ENCODE data around the gene CD1E.
"Not testable (repeated sequence)": the region's sequence is repeated elsewhere in the genome, so short reads cannot be mapped to it uniquely, and the experiment has no call there.

The CD1E gene

DNA sequence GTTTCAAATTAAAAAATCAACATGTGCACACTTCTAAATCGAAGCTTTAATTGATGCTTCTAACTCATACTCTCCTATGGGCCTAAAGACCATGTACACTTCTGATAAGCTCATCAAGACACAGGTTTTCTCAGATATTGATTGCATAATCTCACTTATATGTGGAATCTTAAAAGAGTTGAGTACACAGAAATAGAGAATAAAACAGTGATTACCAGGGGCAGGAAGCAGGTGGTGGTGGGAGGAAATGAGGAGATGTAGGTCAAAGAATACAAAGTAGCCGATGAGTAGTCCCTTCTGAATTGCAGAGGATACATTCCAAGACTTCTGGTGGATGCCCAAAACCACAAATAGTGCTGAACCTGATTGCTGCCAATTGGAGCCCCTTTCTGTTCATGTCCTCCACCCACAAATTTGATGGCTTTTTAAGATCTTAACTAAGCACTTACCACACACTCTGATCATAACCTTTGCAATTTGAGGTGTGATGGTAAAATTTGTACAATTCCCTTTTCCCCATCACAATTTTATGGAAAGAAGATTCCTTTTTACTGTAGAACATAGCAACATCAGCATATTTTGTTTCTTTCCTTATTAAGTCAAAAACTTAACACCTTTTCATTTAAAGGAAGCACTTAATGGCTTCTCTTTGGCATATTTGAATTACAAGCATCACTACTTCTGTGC, 19.0 kb upstream of the CD1E start:
- TF ChIP-seq, protein P1, sequence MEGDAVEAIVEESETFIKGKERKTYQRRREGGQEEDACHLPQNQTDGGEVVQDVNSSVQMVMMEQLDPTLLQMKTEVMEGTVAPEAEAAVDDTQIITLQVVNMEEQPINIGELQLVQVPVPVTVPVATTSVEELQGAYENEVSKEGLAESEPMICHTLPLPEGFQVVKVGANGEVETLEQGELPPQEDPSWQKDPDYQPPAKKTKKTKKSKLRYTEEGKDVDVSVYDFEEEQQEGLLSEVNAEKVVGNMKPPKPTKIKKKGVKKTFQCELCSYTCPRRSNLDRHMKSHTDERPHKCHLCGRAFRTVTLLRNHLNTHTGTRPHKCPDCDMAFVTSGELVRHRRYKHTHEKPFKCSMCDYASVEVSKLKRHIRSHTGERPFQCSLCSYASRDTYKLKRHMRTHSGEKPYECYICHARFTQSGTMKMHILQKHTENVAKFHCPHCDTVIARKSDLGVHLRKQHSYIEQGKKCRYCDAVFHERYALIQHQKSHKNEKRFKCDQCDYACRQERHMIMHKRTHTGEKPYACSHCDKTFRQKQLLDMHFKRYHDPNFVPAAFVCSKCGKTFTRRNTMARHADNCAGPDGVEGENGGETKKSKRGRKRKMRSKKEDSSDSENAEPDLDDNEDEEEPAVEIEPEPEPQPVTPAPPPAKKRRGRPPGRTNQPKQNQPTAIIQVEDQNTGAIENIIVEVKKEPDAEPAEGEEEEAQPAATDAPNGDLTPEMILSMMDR (conservative IDR thresholded peaks at IDR 0.05; ENCODE audit: low read depth, low read length): no peak
- DNase-seq (ENCODE audit: low read depth): no peak
- H3K4me3 ChIP-seq (ENCODE audit: low read depth, low read length): no peak overlapping the region

DNA sequence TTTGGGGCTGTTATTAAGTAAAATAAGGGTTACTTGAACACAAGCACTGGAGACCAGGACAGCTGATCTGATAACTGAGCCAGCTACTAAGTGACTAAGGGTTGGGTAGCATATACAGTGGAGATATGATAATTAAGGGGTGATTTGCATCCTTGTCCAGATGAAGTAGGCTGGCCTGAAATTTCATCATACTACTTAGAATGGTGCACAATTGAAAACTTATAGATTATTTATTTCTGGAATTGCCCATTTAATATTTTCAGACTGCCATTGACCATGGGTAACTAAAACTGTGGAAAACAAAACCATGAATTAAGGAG, 18.5 kb upstream of the CD1E start:
- TF ChIP-seq, protein P1 (conservative IDR thresholded peaks at IDR 0.05; ENCODE audit: low read depth, low read length): no peak
- DNase-seq (ENCODE audit: low read depth): no peak
- no peak overlapping the region for H3K4me3 ChIP-seq (ENCODE audit: low read depth, low read length)

DNA sequence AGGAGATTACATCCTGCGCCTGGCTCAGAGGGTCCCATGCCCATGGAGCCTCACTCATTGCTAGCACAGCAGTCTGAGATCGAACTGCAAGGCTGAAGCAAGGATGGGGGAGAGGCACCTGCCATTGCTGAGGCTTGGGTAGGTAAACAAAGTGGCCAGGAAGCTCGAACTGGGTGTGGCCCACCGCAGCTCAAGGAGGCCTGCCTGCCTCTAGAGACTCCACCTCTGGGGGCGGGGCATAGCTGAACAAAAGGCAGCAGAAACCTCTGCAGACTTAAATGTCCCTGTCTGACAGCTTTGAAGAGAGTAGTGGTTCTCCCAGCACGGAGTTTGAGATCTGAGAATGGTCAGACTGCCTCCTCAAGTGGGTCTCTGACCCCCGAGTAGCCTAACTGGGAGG, 17.3 kb upstream of the CD1E start:
- not testable (repeated sequence) for H3K4me3 ChIP-seq (ENCODE audit: low read depth, low read length); DNase-seq (ENCODE audit: low read depth)

DNA sequence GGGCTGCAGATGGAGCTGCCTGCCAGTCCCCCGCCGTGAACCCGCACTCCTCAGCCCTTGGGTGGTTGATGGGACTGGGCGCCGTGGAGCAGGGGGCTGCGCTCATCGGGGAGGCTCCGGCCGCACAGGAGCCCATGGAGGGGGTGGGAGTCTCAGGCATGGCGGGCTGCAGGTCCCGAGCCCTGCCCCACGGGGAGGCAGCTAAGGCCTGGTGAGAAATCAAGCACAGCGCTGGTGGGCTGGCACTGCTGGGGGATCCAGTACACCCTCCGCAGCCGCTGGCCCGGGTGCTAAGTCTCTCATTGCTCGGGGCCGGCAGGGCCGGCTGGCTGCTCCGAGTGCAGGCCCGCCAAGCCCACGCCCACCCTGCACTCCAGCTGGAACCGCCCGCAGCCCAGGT, 4.7 kb upstream of the CD1E start:
- DNase-seq (ENCODE audit: low read depth); H3K4me3 ChIP-seq (ENCODE audit: low read depth, low read length): not testable (repeated sequence)

DNA sequence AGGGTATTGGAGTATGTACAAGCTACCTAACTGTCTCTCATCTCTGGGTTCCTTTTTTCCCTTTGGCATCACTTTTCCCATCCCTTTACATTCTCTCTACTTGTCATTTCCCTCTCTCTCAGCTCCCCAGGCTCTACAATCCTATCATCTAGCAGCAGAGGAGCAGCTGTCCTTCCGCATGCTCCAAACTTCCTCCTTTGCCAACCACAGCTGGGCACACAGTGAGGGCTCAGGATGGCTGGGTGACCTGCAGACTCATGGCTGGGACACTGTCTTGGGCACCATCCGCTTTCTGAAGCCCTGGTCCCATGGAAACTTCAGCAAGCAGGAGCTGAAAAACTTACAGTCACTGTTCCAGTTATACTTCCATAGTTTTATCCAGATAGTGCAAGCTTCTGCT, 561 bp downstream of the CD1E start:
- no peak overlapping the region for H3K4me3 ChIP-seq (ENCODE audit: low read depth, low read length)
- TF ChIP-seq, protein P1 (conservative IDR thresholded peaks at IDR 0.05; ENCODE audit: low read depth, low read length): no peak
- no peak for DNase-seq (ENCODE audit: low read depth)

DNA sequence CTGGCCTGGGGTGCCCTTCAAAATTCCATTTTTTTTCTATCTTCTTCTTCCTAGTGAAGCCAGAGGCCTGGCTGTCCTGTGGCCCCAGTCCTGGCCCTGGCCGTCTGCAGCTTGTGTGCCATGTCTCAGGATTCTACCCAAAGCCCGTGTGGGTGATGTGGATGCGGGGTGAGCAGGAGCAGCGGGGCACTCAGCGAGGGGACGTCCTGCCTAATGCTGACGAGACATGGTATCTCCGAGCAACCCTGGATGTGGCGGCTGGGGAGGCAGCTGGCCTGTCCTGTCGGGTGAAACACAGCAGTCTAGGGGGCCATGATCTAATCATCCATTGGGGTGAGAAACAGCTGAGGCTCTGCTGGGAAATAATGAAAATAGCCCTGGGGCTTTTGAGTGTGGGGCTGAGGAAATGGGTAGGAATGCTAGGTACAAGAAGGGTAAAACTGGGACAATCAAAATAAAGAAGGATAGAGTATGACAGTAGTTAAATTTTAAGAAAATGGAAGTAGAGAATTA, 2.1 kb downstream of the CD1E start:
- H3K4me3 ChIP-seq (ENCODE audit: low read depth, low read length): no peak overlapping the region
- TF ChIP-seq, protein P1 (conservative IDR thresholded peaks at IDR 0.05; ENCODE audit: low read depth, low read length): no peak
- DNase-seq (ENCODE audit: low read depth): no peak

DNA sequence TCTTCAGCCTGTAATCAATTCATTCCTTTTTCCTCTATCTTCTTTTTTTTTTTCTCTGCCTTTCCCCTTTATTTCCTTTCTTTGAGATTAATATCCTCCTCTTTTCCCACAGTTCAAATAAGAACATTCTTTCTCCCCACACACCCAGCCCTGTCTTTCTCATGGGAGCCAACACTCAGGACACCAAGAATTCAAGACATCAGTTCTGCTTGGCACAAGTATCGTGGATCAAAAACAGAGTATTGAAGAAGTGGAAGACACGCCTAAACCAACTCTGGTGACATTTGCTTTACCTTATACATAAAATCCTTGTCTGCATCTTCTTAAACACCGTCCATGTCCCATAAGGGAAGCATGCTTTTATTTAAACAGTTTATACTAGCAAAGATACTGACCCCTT, 2.9 kb downstream of the CD1E start:
- no peak overlapping the region for H3K4me3 ChIP-seq (ENCODE audit: low read depth, low read length)
- no peak for DNase-seq (ENCODE audit: low read depth)
- TF ChIP-seq, protein P1 (conservative IDR thresholded peaks at IDR 0.05; ENCODE audit: low read depth, low read length): no peak

DNA sequence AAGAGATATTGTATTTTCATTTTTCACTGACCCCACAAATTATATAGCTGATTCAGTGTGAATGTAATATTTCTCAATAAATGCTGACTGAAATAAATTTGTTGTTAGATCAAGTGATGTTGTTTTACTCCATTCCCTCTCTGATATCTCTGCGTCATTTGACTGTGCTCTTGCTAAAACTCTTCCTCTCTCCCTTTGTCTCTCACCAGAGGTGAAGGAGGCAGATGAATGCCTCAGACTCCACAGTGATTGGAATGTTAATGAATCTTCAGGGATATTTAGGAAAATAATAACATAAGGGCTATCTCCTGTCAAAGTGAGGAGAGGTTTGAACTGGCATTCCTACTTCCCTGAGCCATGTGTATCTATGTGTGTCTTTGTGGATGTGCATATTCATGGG, 3.7 kb downstream of the CD1E start:
- TF ChIP-seq, protein P1 (conservative IDR thresholded peaks at IDR 0.05; ENCODE audit: low read depth, low read length): no peak
- no peak for DNase-seq (ENCODE audit: low read depth)
- no peak overlapping the region for H3K4me3 ChIP-seq (ENCODE audit: low read depth, low read length)
